GM10266 (cell line): ENCODE results near the gene NCOA3.
"Not testable (repeated sequence)": the region's sequence is repeated elsewhere in the genome, so short reads cannot be mapped to it uniquely, and the experiment has no call there.

ENCODE experiments used
- DNase-seq: peaks from one replicate; pipeline ENCODE4 v3.0.0; 2012; ENCODE audit errors: extremely low spot score
- CTCF ChIP-seq: IDR thresholded peaks from 2 replicates; pipeline ENCODE4 v1.5.1; 2012; ENCODE audit warnings: mild to moderate bottlenecking, low read depth; ENCODE audit not compliant: control insufficient read depth, insufficient read depth; ENCODE audit errors: missing control alignments

The NCOA3 gene

GRCh38 chr20:47551841-47552240 is 50.2 kb downstream of the NCOA3 start:
- no peak for TF ChIP-seq CTCF
- no peak for DNase-seq

GRCh38 chr20:47552996-47553395 is 51.3 kb downstream of the NCOA3 start:
- no peak for DNase-seq
- no peak for TF ChIP-seq CTCF

DNA sequence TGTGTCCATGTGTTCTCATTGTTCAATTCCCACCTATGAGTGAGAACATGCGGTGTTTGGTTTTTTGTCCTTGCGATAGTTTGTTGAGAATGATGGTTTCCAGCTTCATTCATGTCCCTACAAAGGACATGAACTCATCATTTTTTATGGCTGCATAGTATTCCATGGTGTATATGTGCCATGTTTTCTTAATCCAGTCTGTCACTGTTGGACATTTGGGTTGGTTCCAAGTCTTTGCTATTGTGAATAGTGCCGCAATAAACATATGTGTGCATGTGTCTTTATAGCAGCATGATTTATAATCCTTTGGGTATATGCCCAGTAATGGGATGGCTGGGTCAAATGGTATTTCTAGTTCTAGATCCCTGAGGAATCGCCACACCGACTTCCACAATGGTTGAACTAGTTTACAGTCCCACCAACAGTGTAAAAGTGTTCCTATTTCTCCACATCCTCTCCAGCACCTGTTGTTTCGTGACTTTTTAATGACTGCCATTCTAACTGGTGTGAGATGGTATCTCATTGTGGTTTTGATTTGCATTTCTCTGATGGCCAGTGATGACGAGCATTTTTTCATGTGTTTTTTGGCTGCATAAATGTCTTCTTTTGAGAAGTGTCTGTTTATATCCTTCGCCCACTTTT is 52.0 kb downstream of the NCOA3 start:
- DNase-seq: not testable (repeated sequence)

DNA sequence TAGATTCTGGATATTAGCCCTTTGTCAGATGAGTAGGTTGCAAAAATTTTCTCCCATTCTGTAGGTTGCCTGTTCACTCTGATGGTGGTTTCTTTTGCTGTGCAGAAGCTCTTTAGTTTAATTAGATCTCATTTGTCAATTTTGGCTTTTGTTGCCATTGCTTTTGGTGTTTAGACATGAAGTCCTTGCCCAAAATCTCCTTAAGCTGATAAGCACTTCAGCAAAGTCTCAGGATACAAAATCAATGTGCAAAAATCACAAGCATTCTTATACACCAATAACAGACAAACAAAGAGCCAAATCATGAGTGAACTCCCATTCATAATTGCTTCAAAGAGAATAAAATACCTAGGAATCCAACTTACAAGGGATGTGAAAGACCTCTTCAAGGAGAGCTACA is 52.6 kb downstream of the NCOA3 start:
- DNase-seq: not testable (repeated sequence)

DNA sequence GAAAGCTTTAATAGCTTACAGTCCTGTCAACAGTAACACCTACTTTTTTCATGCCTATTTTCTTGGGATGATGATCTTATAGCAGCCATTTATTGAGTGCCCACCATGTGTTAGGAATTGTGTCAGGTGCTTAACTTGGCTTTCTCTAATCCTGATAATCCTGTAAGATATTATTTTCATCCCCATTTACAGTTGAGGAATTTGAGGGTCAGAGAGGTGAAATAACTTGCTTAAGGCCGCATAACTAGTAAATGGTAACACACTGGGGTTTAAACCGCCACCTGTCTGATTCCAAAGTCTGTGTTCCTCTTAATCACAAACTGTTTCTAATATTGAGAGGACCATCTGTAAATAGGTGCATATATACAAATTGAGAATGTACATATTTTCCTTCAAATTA is 55.5 kb downstream of the NCOA3 start:
- no peak for TF ChIP-seq CTCF
- DNase-seq: no peak

DNA sequence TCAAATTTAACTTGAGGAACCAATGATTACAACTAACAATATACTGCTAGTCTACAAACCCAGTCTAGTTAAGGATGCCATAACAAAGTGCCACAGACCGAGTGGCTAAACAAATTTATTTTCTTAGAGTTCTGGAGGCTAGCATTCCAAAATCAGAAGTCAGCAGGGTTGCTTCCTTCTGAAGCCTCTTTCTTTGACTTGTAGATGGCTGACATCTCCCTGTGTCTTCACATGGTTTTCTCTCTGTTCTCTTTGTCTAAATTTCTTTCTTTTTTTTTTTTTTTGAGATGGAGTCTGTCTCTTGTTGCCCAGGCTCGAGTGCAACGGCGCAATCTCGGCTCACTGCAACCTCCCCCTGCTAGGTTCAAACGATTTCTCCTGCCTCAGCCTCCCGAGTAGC is 56.1 kb downstream of the NCOA3 start:
- no peak for TF ChIP-seq CTCF
- DNase-seq: no peak

DNA sequence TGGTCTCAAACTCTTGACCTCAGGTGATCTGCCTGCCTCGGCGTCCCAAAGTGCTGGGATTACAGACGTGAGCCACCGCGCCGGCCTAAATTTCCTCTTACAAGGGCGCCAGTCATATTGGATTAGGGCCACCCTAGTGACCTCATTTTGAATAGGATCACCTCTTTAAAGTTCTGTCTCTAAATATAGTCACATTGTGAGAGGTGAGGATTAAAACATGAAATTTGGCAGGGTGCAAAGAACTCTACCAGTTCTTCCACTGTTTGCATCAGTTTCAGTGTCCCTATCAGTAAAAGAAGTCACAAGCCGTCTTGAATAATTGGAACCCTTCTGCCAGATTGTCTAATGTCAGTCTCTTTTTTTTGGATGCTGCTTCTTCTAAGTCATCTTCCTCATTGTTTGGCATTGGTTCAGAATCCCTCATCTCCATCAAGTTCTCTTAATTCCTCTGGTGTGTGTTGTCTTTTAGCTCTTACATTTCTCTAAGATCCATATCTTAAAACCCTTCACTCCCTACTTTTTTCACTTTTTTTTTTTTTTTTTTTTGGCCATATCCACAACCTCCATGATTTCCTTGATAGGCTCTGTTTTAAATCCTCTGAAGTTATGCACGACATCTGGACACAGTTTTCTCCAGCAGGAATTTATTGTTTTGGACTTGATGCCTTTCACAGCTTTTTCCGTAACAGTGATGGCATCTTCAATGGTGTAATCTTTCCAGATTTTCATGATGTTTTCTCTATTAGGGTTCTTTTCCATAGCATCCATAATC is 56.8 kb downstream of the NCOA3 start:
- no peak for TF ChIP-seq CTCF
- DNase-seq: no peak

- TF ChIP-seq CTCF: no peak
- no peak for DNase-seq
Observed at GRCh38 chr20:47559141-47559540, 57.5 kb downstream of the NCOA3 start.
